ENCODE data around the gene ANKFN1.

GRCh38 chr17:56290802-56291118, 137.5 kb downstream of the ANKFN1 start:
- no peak for TF ChIP-seq POLR2A (IDR thresholded peaks at IDR 0.05)
- TF ChIP-seq CTCF (IDR thresholded peaks at IDR 0.05): no peak
